ENCODE data around the gene UBA6.

- TF ChIP-seq REST (IDR thresholded peaks at IDR 0.05; ENCODE audit: insufficient read depth in 1 of 2, low read depth in 2 of 2, low read length in 2 of 2) (no peak), SIN3A (IDR thresholded peaks at IDR 0.05; ENCODE audit: borderline replicate concordance, insufficient read depth, low read length) (no peak)
Measured at GRCh38 chr4:67736262-67736661, 35.3 kb upstream of the UBA6 start.
